Ishikawa (cell line): ENCODE results near the gene GALNT7.

Experiments
- TAF1 ChIP-seq: IDR thresholded peaks from 2 replicates; pipeline ENCODE4 v1.6.1; 2012; ENCODE audit warnings: low read depth, mild to moderate bottlenecking
- ZBTB7A ChIP-seq: IDR thresholded peaks from 2 replicates; pipeline ENCODE4 v1.6.1; 2012; ENCODE audit warnings: low read depth
- TF ChIP-seq, protein P1 (sequence below): IDR thresholded peaks from 2 replicates; pipeline ENCODE4 v1.6.1; 2012
- TF ChIP-seq, protein P2 (sequence below): IDR thresholded peaks from 2 replicates; pipeline ENCODE4 v1.6.1; 2012; ENCODE audit warnings: low read depth, mild to moderate bottlenecking

DNA sequence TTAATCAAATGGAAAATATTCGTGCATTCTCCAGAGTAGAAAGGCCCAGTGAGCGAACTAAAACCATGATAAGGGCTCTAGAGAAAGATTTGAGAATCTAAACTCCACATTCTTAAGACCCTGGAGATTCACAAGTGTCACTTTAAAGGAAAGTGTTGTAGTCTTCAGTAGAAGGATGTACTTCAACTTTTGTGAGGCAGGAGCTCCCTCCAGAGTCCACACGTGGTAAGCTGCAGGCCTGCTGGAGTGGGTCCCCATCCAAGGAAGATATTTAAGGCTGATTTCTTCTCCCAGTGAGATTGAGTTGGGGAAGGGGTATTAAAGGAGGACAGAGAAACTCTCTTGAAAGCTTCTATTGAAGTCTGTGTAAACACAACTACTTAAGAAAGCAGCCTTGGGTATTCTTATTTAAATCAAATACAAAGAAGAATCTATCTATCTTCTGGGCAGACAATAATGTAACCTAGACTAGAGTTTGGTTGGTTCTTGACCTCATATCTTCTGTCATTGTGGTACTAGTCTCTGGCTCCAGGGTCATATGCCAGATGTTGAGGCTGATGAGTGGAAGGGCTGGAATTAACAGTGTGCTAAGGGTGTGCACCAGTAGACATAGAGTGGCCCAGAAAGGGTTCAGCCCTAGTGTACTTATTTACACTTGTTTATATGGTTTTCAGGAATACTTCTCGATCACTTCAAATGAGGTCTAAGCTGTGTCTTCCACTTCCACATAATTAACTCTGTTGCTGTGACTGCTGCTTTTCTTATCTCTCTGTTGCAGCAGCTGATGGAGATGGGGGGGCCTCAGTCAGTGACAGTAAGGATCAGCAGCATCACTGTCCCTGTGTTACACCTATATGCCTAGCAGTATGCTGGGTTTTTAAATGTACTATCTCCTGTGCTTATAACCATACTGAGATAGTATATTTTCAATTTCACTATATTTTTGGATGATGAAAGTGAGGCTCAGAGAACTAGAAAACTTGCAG lies 89.4 kb downstream of the GALNT7 start:
- TF ChIP-seq ZBTB7A (no peak), TAF1 (no peak)
- TF ChIP-seq, protein P1, sequence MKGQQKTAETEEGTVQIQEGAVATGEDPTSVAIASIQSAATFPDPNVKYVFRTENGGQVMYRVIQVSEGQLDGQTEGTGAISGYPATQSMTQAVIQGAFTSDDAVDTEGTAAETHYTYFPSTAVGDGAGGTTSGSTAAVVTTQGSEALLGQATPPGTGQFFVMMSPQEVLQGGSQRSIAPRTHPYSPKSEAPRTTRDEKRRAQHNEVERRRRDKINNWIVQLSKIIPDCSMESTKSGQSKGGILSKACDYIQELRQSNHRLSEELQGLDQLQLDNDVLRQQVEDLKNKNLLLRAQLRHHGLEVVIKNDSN, result no peak
- TF ChIP-seq, protein P2, sequence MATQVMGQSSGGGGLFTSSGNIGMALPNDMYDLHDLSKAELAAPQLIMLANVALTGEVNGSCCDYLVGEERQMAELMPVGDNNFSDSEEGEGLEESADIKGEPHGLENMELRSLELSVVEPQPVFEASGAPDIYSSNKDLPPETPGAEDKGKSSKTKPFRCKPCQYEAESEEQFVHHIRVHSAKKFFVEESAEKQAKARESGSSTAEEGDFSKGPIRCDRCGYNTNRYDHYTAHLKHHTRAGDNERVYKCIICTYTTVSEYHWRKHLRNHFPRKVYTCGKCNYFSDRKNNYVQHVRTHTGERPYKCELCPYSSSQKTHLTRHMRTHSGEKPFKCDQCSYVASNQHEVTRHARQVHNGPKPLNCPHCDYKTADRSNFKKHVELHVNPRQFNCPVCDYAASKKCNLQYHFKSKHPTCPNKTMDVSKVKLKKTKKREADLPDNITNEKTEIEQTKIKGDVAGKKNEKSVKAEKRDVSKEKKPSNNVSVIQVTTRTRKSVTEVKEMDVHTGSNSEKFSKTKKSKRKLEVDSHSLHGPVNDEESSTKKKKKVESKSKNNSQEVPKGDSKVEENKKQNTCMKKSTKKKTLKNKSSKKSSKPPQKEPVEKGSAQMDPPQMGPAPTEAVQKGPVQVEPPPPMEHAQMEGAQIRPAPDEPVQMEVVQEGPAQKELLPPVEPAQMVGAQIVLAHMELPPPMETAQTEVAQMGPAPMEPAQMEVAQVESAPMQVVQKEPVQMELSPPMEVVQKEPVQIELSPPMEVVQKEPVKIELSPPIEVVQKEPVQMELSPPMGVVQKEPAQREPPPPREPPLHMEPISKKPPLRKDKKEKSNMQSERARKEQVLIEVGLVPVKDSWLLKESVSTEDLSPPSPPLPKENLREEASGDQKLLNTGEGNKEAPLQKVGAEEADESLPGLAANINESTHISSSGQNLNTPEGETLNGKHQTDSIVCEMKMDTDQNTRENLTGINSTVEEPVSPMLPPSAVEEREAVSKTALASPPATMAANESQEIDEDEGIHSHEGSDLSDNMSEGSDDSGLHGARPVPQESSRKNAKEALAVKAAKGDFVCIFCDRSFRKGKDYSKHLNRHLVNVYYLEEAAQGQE, result no peak
